Measurements from ENCODE around the gene RAD51B.

RAD51B gene

GRCh38 chr14:68522510-68523325 is 703.1 kb downstream of the RAD51B start:
- DNase-seq = no peak

GRCh38 chr14:68523326-68523610 is 703.7 kb downstream of the RAD51B start:
- no peak for DNase-seq

- no peak for DNase-seq
These were observed 704.6 kb downstream of the RAD51B start for GRCh38 chr14:68523989-68524725.

GRCh38 chr14:68525516-68525915 is 705.9 kb downstream of the RAD51B start:
- DNase-seq = no peak

- DNase-seq = no peak
These were observed 707.0 kb downstream of the RAD51B start for GRCh38 chr14:68526512-68527091.

- DNase-seq = no peak
These were observed 707.8 kb downstream of the RAD51B start for GRCh38 chr14:68527329-68527851.

GRCh38 chr14:68528040-68528687 is 708.6 kb downstream of the RAD51B start:
- DNase-seq = no peak

GRCh38 chr14:68530443-68530842 is 710.9 kb downstream of the RAD51B start:
- DNase-seq = no peak

- no peak for DNase-seq
These were observed 712.9 kb downstream of the RAD51B start for GRCh38 chr14:68532496-68532895.

- DNase-seq = no peak
These were observed 714.7 kb downstream of the RAD51B start for GRCh38 chr14:68534276-68534675.

- DNase-seq = no peak
These were observed 715.9 kb downstream of the RAD51B start for GRCh38 chr14:68535404-68536017.

GRCh38 chr14:68536018-68536410 is 716.4 kb downstream of the RAD51B start:
- DNase-seq = no peak

GRCh38 chr14:68538639-68539038 is 719.1 kb downstream of the RAD51B start:
- no peak for DNase-seq

GRCh38 chr14:68539241-68539737 is 719.7 kb downstream of the RAD51B start:
- no peak for DNase-seq

- no peak for DNase-seq
These were observed 720.2 kb downstream of the RAD51B start for GRCh38 chr14:68539789-68540188.

- no peak for DNase-seq
These were observed 721.8 kb downstream of the RAD51B start for GRCh38 chr14:68541178-68541896.

GRCh38 chr14:68542346-68542745 is 722.8 kb downstream of the RAD51B start:
- DNase-seq = no peak

- no peak for DNase-seq
These were observed 723.9 kb downstream of the RAD51B start for GRCh38 chr14:68543516-68543915.

GRCh38 chr14:68544081-68544892 is 724.7 kb downstream of the RAD51B start:
- DNase-seq = no peak

- DNase-seq = no peak
These were observed 727.3 kb downstream of the RAD51B start for GRCh38 chr14:68546839-68547238.
